ENCODE results near the gene SLC51B.

DNA sequence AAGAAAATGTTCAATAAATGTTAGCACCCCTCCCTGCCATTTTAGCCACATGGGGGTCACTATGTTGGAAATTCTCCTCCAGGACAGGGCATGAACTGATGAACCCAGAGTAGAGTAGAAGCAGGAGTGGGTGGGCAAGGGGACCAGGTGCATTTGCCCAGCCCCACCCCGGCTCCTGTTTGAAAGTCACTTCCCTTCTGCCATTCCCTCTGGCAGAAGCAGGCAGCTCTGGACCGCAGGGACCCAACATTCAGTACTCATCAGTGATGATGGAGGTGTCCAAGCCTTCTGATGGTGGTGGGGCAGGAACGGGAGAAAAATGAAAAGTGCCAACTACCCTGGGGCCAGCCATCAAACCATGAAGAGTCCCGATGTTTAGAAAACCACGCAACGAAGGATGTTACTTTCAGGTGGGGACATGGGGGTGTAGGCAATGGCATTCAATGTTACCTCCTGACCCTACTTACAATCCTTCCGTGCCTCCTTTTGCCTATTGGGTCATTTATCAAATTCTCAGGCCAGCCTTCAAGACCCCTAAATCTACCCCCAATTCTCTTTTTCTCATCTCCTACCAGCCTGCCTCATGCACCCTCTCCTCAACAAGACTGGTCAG lies 52.6 kb downstream of the SLC51B start:
- TF ChIP-seq, protein P1, sequence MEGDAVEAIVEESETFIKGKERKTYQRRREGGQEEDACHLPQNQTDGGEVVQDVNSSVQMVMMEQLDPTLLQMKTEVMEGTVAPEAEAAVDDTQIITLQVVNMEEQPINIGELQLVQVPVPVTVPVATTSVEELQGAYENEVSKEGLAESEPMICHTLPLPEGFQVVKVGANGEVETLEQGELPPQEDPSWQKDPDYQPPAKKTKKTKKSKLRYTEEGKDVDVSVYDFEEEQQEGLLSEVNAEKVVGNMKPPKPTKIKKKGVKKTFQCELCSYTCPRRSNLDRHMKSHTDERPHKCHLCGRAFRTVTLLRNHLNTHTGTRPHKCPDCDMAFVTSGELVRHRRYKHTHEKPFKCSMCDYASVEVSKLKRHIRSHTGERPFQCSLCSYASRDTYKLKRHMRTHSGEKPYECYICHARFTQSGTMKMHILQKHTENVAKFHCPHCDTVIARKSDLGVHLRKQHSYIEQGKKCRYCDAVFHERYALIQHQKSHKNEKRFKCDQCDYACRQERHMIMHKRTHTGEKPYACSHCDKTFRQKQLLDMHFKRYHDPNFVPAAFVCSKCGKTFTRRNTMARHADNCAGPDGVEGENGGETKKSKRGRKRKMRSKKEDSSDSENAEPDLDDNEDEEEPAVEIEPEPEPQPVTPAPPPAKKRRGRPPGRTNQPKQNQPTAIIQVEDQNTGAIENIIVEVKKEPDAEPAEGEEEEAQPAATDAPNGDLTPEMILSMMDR (conservative IDR thresholded peaks at IDR 0.05; ENCODE audit: low read length) = no peak
- TF ChIP-seq EZH2phosphoT487 (IDR thresholded peaks at IDR 0.05; ENCODE audit: borderline replicate concordance) = no peak
